HG02588 (cell line): ENCODE results near the gene ZCCHC18.
A peak's percentile ranks its signal among the peaks of the same experiment; 100 is the strongest.
"Not testable (repeated sequence)": the region's sequence is repeated elsewhere in the genome, so short reads cannot be mapped to it uniquely, and the experiment has no call there.

Experiments
- ATAC-seq: cut with Tn5 transposase; IDR thresholded peaks from one replicate; pipeline ENCODE4 v1.9.1; 2021; ENCODE audit warnings: mild to moderate bottlenecking, moderate library complexity; ENCODE audit not compliant: unreplicated experiment

Gene ZCCHC18

GRCh38 chrX:104112326-104112951 is at the start of gene ZCCHC18:
Gene ZCCHC18 (plus strand): TSS chrX:104112523. CDS start chrX:104114112, 1,589 bp downstream.
- peak; percentile 78 for ATAC-seq

- not testable (repeated sequence) for ATAC-seq
These were observed 49.7 kb upstream of the ZCCHC18 start for GRCh38 chrX:104062636-104063035.

- ATAC-seq: peak; percentile 99
These were observed 36.4 kb upstream of the ZCCHC18 start, which contains the start of gene TMSB15C for GRCh38 chrX:104075778-104076445. Gene TMSB15C (minus strand): TSS chrX:104076236.

DNA sequence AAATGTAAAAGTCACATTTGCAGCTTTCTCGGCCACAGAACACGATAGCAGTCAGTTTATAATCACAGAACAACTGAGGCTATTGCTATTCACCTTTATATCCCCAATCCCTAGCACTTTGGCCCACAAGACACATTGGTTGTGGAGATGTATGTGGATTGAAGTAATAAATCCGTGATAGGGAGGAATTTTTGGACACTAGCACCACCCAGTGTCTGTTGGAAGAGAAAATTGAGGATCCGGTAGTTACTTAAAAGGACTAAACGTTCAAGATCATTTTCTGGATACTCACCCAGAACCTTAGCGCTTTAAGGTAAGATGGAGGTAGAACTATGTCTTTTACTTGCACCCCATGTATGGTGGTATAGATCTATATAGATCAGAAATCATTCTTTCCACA is 34.5 kb upstream of the ZCCHC18 start:
- ATAC-seq: not testable (repeated sequence)

- no peak for ATAC-seq
These were observed 28.3 kb upstream of the ZCCHC18 start for GRCh38 chrX:104084063-104084462.

- no peak for ATAC-seq
These were observed 27.6 kb upstream of the ZCCHC18 start for GRCh38 chrX:104084534-104085277.

DNA sequence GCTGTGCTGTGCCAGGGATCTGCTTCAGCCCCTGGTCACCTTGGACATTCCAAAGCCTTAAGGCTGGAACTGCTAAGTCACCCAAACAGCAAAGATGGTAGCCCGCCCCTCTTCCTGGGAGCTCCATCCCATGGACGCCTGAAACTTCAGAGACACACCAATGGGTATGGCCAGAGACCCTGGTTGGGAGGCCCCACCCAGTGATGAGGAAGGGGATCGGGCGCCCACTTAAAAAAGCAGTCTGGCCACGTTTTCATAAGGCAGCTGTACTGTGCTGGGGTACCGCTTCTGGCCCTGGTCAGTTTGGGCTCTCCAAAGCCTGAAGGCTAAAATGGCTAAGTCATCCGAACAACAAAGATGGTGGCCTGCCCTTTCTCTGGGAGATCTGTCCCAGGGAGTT is 26.8 kb upstream of the ZCCHC18 start:
- no peak for ATAC-seq

DNA sequence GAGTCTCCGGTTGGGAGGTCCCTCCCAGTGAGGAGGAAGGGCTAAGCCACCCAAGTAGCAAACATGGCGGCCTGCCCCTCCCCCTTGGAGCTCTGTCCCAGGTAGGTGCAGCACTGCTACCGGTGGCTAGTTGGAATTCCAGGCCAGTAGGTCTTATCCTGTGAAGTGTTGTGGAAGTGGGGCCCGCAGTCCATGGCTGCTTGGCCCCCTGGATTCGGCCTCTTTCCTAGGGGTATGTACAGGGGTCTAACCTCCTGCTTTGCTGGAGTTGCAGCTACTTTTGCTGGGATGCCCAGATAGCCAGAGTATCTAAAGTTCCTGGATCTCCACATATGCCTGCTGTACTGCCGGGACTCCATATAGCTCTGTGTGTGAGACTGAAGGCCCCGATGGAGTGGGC is 26.4 kb upstream of the ZCCHC18 start:
- no peak for ATAC-seq

DNA sequence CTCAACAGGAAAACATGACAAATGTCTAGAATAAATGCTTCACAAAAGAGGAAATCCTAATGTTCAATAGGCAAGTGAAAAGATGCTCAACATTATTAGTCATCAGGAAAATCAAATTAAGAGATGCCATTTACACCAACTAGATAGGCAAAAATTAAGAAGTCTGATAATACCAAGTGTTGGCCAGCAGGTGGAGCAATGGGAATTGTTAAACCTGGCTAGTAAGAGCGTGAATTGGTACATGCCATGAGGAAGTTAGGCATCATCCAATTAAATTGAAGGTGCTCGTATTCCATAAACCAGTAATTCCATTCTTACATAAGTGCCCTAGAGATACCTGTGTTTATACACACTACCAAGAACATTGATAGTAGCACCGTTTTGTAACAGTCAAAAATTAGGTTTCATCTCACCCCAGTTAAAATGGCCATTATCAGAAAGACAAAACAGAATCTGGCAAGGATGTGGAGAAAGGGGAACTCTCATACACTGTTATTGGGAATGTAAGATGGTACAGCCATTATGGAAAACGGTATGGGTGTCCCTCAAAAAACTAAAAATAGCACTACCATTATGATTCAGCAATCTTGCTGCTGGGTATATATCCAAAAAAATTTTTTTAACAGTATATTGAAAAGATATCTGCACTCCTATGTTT is 14.0 kb upstream of the ZCCHC18 start:
- peak; percentile 65 for ATAC-seq

DNA sequence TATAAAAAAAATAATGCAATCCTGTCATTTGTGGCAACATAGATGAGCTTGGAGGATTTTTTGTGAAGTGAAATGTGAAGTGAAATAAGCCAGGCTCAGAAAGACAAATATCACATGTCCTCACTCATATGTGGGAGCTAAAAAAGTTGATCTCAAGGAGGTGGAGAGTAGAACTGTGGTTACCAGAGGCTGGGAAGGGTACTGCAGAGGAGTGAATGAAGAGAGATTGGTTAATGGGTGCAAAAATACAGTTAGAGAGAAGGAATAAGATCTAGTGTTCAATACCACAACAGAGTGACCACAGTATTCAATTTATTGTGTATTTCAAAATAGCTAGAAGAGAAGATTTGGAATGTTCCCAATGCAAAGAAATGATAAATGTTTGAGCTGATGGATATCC is 13.4 kb upstream of the ZCCHC18 start:
- ATAC-seq: no peak

- ATAC-seq: no peak
These were observed 7.6 kb upstream of the ZCCHC18 start for GRCh38 chrX:104104676-104105075.

DNA sequence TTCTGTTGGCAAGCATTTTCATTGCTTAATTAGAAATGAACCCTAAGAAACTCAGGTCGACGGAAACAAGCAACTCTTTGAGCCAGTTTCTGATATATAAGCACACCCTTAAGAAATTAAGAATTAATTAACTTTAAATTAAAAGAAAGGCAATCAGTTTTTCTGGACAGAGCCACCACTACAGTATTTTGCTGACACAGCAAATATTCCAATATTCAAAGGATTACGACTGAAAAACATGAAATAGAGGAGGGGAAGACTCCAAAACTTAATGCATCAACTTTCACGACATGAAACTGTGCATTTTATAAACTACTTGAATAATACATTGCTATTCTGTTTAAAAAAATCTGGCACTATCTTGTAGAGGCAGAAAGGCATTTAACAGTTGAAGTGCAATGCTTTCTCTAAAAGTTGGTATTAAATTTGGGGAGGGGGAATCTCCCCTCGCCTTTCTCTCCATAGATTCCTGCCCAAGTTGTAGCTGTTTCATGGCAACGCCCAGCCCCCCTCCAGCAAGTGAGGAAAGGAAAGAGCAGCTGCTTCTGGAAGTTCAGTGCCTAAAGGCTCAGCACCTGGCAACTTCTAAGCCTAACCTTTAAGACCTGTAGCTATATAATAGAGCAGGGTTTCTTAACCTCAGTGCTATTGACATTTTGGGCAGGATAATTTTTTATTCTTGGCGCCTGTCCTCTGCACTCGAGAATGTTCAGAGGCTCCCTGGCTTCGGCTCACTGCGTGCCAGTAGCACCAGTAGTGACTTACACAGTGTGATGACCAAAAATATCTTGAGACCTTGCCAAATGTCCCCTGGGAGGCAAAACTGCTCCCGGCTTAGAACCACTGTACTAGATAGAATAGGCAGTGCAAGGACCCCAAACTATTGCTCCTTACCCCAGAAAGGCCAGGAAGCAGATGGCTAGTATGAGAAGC is 6.7 kb upstream of the ZCCHC18 start:
- ATAC-seq: no peak

- no peak for ATAC-seq
These were observed 3.4 kb upstream of the ZCCHC18 start for GRCh38 chrX:104108955-104109354.

GRCh38 chrX:104110491-104111240 is 1.7 kb upstream of the ZCCHC18 start:
- not testable (repeated sequence) for ATAC-seq

DNA sequence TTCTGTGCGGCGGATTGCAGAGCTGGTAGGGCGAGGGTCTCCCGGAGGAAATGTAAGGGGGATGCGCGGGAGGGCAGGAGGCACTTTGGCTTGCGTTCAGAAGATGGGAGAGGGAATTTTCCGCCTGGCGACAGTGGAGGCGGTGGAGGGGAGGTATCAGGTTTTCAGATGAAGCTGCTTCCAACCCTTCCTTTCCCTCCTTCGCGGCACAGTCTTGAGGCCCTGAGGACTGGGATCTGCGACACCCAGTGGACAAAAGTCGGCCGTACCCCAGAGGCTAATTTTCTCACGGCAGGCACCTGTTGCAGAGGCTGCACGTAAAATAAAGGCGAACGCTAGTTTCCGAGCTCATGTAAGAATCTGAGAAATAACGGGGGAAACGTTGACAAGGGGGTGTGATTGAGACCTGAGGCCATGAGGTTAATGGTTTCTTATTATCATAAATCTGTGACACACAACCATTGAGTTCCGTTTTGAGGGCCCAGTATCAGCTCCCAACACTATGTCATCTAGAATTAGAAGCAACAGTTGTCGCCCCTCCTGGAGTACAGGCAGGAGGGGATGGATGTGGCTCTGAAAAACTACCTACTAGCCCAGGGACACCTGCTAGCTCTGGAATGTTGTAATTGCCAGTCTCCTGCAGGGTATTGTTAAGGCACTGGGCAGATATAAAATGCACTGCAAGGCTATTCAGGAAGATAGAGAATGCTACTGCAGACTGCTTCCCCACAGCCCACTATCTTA is 1.1 kb downstream of the ZCCHC18 start:
- peak; percentile 45 for ATAC-seq

DNA sequence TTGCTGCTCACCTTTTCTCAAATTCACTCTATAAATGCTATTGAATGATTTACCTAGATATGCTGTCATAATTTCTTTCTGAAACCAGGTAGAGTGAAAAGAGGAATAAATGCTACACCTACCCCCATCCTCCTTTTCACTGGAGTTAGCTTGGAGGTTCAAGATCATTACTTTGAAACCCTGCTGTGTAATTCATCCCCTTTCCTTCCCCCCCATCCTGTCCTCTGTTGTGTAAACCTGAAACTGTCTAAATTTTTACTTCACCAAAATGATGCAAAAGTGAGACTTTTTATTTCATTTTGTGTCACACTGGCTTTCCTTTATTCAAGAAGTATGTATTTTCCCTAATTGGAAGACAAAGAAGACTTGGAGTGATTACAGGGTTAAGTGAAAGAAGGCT is 5.4 kb downstream of the ZCCHC18 start:
- no peak for ATAC-seq

DNA sequence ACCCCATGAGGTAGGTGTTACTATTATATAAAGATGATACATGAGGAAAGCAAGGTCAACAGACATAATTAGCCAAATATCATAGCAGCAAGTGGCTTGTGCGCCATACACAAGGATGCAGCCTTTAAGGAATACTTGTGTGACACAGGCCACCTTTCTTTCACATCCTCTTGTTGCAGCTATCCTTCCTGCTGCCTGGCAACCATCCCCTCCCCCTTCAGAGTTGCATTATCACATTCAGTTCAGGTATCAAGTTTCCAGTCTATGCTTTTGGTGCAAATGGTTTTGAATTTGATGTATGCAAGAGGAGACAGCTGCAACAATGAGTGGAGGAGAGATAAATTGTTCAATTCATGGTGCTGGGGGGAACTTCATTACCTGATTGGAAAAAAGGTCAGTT is 6.4 kb downstream of the ZCCHC18 start:
- no peak for ATAC-seq

- no peak for ATAC-seq
These were observed 10.5 kb downstream of the ZCCHC18 start for GRCh38 chrX:104122829-104123228.

DNA sequence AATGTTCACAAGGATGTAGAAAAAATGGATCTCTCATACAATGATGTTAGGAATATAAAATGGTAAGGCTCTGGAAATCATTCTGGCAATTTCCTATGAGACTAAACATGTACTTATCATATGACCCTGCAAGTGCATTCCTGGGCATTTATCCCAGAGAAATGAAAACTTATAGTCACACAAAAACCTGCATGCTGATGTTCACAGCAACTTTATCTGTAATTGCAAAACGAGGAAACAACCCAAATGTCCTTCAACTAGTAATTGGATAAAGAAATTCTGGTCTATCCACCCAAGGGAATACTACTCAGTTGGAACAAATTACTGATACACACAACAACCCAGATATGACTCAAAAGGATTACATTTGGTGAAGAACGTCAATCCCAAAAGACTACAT is 14.5 kb downstream of the ZCCHC18 start:
- no peak for ATAC-seq
